GM21723 (cell line): ENCODE data around the gene POLR2M.

Experiments
- ATAC-seq: cut with Tn5 transposase; IDR thresholded peaks from one replicate; pipeline ENCODE4 v1.9.1; 2021; ENCODE audit warnings: mild to moderate bottlenecking, moderate library complexity; ENCODE audit not compliant: unreplicated experiment

Gene POLR2M

GRCh38 chr15:57736591-57736990 is 30.1 kb downstream of the POLR2M start:
- no peak for ATAC-seq

- ATAC-seq, result no peak
These were observed 32.3 kb downstream of the POLR2M start for GRCh38 chr15:57738734-57739237.

GRCh38 chr15:57740048-57740447 is 33.5 kb downstream of the POLR2M start:
- no peak for ATAC-seq

GRCh38 chr15:57741089-57741488 is 34.6 kb downstream of the POLR2M start:
- no peak for ATAC-seq

GRCh38 chr15:57743424-57743823 is 36.9 kb downstream of the POLR2M start:
- no peak for ATAC-seq

- no peak for ATAC-seq
These were observed 40.3 kb downstream of the POLR2M start for GRCh38 chr15:57746786-57747185.

GRCh38 chr15:57747206-57747896 is 40.8 kb downstream of the POLR2M start:
- ATAC-seq, result no peak

GRCh38 chr15:57751177-57751800 is 44.8 kb downstream of the POLR2M start:
- no peak for ATAC-seq

GRCh38 chr15:57752436-57752835 is 45.9 kb downstream of the POLR2M start:
- no peak for ATAC-seq

- no peak for ATAC-seq
These were observed 46.3 kb downstream of the POLR2M start for GRCh38 chr15:57752840-57753239.

- ATAC-seq, result no peak
These were observed 50.0 kb downstream of the POLR2M start for GRCh38 chr15:57756466-57756865.

- no peak for ATAC-seq
These were observed 52.0 kb downstream of the POLR2M start for GRCh38 chr15:57758560-57758959.

GRCh38 chr15:57761562-57761961 is 55.0 kb downstream of the POLR2M start:
- ATAC-seq, result no peak

GRCh38 chr15:57762302-57762701 is 55.8 kb downstream of the POLR2M start:
- no peak for ATAC-seq

- no peak for ATAC-seq
These were observed 56.9 kb downstream of the POLR2M start for GRCh38 chr15:57763176-57763964.
